ENCODE results near the gene LRPPRC.
A peak's percentile ranks its signal among the peaks of the same experiment; 100 is the strongest.

The LRPPRC gene

GRCh38 chr2:43872151-43872550, 123.6 kb downstream of the LRPPRC start:
- no peak for DNase-seq

DNA sequence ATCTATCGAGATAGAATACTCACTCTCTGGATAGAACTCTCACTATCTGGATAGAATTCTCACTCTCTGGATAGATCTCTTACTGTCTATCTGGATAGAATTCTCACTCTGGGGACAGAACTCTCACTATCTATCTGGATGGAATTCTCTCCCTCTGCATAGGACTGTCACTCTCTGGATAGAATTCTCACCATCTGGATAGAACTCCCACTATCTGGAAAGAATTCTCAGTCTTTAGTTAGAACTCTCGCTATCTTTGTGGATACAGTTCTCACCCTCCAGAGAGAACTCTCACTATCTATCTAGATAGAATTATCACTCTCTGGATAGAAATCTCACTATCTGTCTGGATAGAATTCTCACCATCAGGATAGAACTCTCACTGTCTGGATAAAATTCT, 140.5 kb downstream of the LRPPRC start:
- DNase-seq = no peak

DNA sequence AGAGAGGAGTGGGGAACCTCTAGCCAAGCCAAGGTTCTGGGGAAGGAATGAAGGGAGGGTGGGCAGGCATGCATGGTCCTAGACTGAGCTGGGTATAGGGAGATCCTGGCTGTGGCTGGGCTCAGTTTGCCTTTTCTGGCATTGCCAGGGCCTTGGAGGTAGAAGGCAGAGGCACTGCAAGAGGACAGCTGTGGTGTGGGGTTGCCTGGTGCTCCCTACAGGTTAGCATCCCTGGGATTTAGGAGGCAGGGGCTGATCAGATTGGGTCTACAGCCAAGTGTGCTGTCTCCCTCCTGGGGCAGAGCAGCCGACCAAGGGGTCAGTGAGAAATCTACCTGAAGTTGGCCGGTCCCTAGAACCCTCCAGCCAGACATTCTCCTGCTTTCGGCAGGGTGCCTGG, 141.1 kb downstream of the LRPPRC start:
- no peak for DNase-seq

DNA sequence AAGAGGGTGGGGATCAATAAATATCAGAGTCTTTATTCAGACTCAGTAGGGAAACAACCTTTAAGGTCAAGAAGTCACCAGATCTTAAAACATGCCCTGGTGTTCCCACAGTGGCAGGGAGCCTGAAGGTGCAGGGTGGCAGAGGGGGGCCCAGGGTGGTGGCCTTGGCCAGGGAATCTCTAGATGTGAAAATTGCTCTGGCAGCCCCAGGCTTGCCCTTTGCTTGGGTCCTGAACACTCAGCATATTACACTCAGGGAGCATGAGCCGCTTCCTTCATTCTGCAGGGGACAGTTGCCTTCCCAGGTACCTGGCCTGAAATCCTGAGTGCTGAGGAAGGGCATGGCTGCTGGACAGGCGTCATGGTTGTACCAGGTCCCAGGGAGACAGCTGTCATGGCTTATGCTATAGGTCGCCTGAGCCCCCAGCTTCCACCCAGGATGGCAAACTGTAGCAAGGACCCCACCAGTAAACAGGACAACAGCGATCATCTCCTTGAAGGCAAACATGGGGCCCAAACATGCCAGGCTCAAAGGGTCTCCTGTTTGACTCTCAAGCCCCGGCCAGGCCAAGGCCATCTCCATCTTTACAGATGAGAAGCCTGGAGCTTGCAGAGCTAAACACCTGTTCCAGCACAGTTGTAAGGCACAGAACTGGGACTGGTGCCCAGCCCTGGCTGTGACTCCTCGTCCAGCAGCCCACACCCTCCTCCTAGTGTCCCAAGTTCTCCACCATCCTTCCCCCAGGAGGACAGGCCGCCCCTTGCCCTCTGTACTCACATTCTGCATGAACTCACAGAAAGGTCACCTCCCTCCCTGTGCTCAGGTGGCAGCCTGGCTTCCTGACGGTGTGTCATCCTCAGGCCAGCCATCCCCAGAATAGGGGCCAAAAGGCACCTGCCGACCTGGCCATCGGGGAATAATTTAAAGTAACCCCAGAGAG, 142.4 kb downstream of the LRPPRC start:
- no peak for DNase-seq

GRCh38 chr2:43852196-43852730, 143.5 kb downstream of the LRPPRC start:
- DNase-seq = no peak

DNA sequence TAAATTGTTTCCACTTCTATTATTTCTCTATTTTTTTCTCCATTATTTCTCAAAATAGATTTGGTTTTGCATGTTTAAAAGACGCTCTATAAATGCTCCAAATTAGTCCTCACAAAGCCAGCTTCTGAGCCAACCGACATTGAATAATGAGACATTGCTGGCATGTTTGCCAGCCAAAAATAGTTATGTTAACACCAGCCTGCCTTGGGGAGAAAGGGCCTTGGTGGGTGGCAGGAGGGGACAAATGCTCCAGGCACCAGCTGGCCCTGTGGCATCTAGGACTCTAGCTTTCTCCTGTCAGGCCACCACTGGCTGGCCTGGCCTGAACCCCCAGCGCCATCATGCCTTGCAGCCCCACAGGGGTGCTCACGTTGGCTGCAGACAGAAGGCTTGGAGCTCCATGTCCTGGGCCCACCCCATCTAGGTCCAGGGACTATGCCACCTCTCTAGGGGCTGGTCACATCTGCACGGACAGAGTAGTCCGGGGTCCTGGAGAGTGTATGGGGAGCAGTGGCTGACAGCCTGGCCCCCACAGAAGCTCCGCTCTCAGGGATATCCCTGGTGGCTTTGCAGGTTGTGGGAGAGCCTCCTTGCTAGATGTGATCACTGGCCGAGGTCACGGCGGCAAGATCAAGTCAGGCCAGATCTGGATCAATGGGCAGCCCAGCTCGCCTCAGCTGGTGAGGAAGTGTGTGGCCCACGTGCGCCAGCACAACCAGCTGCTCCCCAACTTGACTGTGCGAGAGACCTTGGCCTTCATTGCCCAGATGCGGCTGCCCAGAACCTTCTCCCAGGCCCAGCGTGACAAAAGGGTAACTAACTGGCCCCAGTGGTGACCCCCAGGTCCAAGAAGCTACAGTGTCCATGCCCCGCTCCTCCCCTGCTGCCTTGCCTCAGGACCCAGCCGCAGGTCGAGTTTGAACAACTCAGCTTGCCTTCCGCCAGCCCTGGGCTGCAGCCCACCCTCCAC, 144.5 kb downstream of the LRPPRC start:
- peak in 1 of 58 donors; percentile 11 for DNase-seq

- no peak for DNase-seq
These were observed 147.6 kb downstream of the LRPPRC start for GRCh38 chr2:43848214-43848613.

- DNase-seq = no peak
These were observed 149.5 kb downstream of the LRPPRC start for GRCh38 chr2:43846140-43846793.

DNA sequence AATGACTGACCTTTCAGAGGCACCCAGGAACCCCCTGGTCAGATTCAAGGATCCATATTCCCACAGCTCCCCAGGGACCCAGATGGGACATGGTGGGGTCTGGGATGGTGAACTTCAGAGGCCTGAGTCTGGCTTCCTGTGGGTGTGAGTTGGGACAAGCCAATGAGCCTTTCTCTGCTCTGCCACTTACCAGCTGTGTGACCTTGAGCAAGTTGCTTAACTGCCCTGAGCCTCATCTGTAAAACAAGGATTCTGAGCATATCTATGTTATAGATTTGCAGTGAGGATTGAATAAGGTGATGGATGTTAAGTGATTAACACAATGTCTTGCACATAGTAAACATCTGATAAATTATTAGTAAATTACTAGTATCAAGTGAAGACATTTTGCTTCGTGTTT, 150.6 kb downstream of the LRPPRC start:
- no peak for DNase-seq

GRCh38 chr2:43842866-43843226, 152.9 kb downstream of the LRPPRC start:
- no peak for DNase-seq

GRCh38 chr2:43841949-43842865, 153.6 kb downstream of the LRPPRC start:
- DNase-seq = no peak

GRCh38 chr2:43840965-43841364, 154.8 kb downstream of the LRPPRC start:
- DNase-seq = no peak

- no peak for DNase-seq
These were observed 155.8 kb downstream of the LRPPRC start for GRCh38 chr2:43839776-43840564.

GRCh38 chr2:43838560-43839267, 157.1 kb downstream of the LRPPRC start, which contains the start of the genes ABCG5 and ABCG8:
TSS of gene ABCG5 (minus strand) at chr2:43838839. CDS start at chr2:43838679, 160 bp downstream.
TSS of gene ABCG8 (plus strand) at chr2:43838971. CDS start at chr2:43839054, 83 bp downstream.
- no peak for DNase-seq

DNA sequence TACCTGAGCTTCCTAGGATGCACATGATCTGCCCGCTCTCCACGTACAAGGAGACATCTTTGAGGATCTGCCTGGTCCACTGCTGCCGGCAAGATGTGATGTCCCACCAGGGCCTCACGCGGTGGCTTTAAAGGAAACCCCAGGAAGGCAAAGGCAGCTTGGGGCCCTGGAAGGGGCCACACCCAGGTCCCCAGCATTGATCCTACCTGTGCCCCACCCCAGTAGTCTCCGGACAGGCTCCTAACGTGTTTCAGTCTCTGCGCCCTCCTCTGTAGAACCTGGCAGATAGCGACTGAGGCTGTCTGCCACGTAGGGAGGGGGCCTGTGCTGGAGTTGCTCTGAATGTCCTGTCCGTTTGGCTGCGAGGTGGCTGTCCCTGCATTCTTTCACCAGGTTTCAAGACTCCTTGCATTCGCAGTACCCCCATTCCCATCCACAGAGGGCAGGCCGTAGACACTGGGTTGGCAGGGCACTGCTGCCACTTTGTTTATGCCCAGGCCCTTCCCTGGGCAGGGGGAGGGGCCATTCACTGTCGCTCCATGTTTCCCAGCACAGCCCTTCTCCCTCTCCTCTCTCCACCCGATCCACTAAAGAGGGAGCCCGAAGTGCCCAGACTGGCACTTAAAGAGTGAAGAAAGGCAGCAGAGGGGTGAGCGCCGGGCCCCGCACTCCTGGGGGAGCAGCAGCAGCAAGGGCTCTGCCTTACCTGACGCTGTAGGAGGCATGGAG, 157.8 kb downstream of the LRPPRC start:
- no peak for DNase-seq

DNA sequence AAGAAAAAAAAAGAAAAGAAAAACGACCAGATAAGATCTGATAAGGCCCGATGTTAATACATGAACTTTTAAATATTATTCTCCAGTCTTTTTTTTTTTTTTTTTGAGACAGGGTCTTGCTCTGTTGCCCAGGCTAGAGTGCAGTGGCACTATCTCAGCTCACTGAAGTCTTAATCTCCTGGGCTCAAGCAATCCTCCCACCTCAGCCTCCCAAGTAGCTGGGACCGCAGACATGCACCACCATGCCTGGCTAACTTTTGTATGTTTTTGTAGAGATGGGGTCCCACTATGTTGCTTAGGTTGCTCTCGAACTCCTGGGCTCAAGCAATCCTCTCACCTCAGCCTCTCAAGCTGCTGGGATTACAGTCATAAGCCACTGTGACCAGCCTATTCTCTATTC, 158.8 kb downstream of the LRPPRC start:
- no peak for DNase-seq
